Fibroblast of mammary gland (primary cell): ENCODE data around the gene SERPINB7.
"Not testable (repeated sequence)": the region's sequence is repeated elsewhere in the genome, so short reads cannot be mapped to it uniquely, and the experiment has no call there.

Experiments used
- DNase-seq: peaks from one replicate; pipeline ENCODE4 v3.0.0-alpha.2; 2010; ENCODE audit warnings: low read depth
- H3K4me3 ChIP-seq: 2 replicates; pipeline ENCODE4 v1.5.1; 2011; ENCODE audit warnings: low read depth, mild to moderate bottlenecking, low read length, moderate library complexity; ENCODE audit not compliant: control insufficient read depth
- CTCF ChIP-seq: conservative IDR thresholded peaks from 2 replicates; pipeline ENCODE4 v1.5.1; 2011; ENCODE audit warnings: low read depth, low read length, inconsistent platforms; ENCODE audit not compliant: control insufficient read depth, insufficient read depth

SERPINB7 gene

GRCh38 chr18:63747006-63747405 is 28.2 kb upstream of the SERPINB7 start:
- no peak overlapping the region for H3K4me3 ChIP-seq
- DNase-seq: no peak
- no peak for TF ChIP-seq CTCF

DNA sequence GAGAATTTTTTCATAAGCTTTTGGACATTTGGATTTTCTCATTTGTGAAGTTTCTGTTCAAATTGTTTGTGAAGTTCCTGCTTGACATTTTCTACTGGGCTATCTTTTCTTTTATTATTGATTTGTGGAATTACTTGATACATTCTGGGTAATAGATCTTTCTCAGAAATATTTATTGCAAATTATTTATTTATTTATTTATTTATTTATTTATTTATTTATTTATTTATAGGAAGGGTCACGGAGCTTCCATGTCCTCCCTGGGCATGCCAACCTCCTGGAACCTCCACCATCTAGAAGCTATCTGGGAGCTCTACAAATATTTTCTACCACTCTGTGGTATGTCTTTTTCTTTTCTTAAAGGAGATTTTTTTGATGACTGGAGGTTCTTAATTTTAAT is 25.7 kb upstream of the SERPINB7 start:
- no peak for TF ChIP-seq CTCF
- H3K4me3 ChIP-seq: no peak overlapping the region
- DNase-seq: no peak

DNA sequence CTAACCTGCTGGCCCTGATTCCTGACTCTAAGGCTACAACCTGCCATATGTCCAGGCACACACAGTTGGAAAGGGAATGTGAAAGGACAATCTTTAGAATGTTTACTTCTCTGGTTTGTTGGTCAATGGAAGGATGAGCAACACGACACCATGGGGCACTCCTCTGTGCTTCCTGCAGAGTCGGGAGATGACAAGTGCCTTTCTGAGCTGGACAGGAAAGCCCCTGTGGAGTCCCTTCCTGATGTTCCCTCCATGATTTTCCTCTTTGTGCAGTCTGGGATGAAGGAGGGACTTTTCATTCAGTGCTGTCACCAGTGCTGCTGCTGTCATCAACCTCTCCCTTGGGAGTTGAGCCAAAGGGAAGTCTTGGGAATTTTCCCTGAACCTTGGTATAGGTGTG is 22.6 kb upstream of the SERPINB7 start:
- no peak for TF ChIP-seq CTCF
- DNase-seq: no peak

GRCh38 chr18:63753676-63754075 is 21.5 kb upstream of the SERPINB7 start:
- no peak for DNase-seq
- no peak overlapping the region for H3K4me3 ChIP-seq
- no peak for TF ChIP-seq CTCF

More for the DNA sequence above, 22.6 kb upstream of the SERPINB7 start:
- H3K4me3 ChIP-seq: no peak overlapping the region

DNA sequence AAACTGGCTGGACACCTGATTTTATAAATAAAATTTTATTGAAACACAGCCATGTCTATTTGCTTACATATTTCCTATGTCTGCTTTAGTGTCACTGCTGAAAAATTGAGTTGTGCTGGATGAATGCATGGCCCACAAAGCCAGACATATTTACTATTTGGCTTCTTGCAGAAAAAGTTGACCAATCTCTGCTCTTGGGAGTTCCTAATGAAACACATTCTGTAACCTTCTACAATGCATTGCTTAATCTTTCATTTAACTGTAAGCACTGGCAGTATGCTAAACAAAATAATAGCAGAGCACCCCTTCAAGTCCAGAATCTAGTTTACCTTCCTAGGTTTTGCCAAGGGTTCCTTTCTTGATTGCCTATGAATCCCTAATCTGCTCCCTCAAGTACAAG is 17.7 kb upstream of the SERPINB7 start:
- no peak for TF ChIP-seq CTCF
- no peak overlapping the region for H3K4me3 ChIP-seq
- DNase-seq: peak; percentile 64

DNA sequence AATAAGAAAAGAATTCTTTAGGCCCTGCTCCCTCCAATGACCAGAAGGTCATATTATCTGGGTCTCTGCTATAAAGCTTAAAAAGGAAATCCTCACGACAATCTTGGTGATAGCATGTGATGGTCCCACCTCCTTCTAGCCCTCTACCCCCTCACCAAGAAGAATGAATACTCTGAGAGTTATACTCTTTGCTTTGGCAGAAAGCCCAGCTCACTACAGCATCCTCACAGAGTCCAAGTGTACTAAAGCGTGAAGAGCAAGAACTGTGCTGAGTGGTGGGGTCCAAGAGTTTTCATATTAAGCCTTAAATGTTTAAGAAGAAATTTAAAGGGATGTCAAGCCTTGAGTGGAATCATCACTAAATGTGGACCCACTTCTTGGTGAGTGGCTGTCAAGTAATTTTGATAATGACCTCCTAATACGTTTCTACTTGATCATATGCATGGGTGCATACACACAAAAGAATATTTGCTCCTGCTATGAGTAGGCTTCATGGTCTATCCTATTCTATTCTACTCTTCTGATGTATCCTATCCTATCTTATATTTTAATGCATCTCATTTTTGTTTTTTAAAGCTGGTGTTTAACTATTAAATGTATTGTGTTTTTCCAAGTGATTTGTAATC is 16.5 kb upstream of the SERPINB7 start:
- DNase-seq: no peak
- H3K4me3 ChIP-seq: no peak overlapping the region
- no peak for TF ChIP-seq CTCF

- not testable (repeated sequence) for H3K4me3 ChIP-seq
Measured at GRCh38 chr18:63759786-63760185, 15.4 kb upstream of the SERPINB7 start.

DNA sequence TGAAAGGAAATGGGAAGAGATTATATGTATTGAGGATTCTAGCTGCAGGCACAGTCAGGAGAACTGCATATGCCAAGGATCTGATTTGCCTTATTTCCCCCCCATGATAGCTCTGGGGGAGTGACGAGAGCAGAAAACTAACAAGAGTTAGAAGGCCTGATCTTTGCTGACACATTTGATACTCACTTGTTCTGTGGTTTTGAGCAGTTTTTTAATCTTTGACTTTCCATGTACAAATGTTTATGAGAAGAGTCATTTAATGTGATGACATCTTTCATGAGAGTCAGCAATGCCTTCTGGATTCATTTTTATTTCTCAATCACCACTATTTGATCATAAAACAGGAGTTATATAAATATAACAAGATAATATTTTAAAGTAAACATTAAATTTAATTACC is 12.7 kb upstream of the SERPINB7 start:
- peak; percentile 94 for DNase-seq
- no peak for TF ChIP-seq CTCF
- no peak overlapping the region for H3K4me3 ChIP-seq

More at GRCh38 chr18:63759786-63760185, 15.4 kb upstream of the SERPINB7 start:
- DNase-seq: not testable (repeated sequence)
